ENCODE results near the gene ATF3. TPM values are rescaled to one million over a fixed set of nuclear protein-coding genes. Genes with fewer than 3 reads are reported as not detected.
"Not testable (repeated sequence)": the region's sequence is repeated elsewhere in the genome, so short reads cannot be mapped to it uniquely, and the experiment has no call there.

Gene ATF3
- polyA plus RNA-seq, 1 donor from 2014 or later: 7.2 TPM

DNA sequence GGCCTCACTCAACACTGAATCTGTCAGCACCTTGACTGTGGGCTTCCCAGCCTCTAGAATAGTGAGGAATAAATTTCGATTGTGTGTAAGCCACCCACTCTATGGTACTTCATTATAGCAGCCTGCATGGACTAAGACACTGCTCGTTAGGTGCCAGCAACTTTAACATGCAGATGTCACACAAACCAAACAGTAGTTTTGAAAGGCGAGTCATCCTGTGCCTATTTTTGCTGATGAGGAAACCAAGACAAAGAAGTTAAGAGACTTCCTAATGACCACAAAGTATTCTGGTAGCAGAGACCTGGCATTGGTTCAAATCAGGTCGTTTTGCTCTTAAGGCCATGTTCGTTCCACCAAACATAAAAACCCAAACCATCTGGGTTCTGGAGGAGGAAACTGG, 48.2 kb downstream of the ATF3 start:
- no peaks in the 10 kb centered on the region for H3K27me3 ChIP-seq (ENCODE audit: insufficient read depth, low read depth, low read length)
- TF ChIP-seq, protein P1, sequence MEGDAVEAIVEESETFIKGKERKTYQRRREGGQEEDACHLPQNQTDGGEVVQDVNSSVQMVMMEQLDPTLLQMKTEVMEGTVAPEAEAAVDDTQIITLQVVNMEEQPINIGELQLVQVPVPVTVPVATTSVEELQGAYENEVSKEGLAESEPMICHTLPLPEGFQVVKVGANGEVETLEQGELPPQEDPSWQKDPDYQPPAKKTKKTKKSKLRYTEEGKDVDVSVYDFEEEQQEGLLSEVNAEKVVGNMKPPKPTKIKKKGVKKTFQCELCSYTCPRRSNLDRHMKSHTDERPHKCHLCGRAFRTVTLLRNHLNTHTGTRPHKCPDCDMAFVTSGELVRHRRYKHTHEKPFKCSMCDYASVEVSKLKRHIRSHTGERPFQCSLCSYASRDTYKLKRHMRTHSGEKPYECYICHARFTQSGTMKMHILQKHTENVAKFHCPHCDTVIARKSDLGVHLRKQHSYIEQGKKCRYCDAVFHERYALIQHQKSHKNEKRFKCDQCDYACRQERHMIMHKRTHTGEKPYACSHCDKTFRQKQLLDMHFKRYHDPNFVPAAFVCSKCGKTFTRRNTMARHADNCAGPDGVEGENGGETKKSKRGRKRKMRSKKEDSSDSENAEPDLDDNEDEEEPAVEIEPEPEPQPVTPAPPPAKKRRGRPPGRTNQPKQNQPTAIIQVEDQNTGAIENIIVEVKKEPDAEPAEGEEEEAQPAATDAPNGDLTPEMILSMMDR (IDR thresholded peaks at IDR 0.05; ENCODE audit: poor library complexity, severe bottlenecking): no peak
- TF ChIP-seq POLR2AphosphoS5 (IDR thresholded peaks at IDR 0.05): no peak
- H3K9me2 ChIP-seq (ENCODE audit: insufficient read depth, low read length): no peaks in the 10 kb centered on the region
- H2AFZ ChIP-seq (ENCODE audit: low read depth, low read length): no peak overlapping the region
- H3K27ac ChIP-seq (ENCODE audit: low read length): no peak overlapping the region
- H3K36me3 ChIP-seq (ENCODE audit: insufficient read depth, low read length): no peaks in the 10 kb centered on the region
- H3F3A ChIP-seq (ENCODE audit: insufficient read depth, low read length, poor library complexity, severe bottlenecking): no peaks in the 10 kb centered on the region
- H4K20me1 ChIP-seq (ENCODE audit: insufficient read depth): no peaks in the 10 kb centered on the region
- H3K4me2 ChIP-seq (ENCODE audit: low read length): no peak overlapping the region
- no peaks in the 10 kb centered on the region for H3K79me2 ChIP-seq (replicated peaks; ENCODE audit: insufficient read depth, low read length)
- no peak overlapping the region for H3K4me3 ChIP-seq (ENCODE audit: low read length)
- no peaks in the 10 kb centered on the region for H3K9me3 ChIP-seq (ENCODE audit: low read length)
- H3K9ac ChIP-seq (ENCODE audit: low read length): no peak overlapping the region

DNA sequence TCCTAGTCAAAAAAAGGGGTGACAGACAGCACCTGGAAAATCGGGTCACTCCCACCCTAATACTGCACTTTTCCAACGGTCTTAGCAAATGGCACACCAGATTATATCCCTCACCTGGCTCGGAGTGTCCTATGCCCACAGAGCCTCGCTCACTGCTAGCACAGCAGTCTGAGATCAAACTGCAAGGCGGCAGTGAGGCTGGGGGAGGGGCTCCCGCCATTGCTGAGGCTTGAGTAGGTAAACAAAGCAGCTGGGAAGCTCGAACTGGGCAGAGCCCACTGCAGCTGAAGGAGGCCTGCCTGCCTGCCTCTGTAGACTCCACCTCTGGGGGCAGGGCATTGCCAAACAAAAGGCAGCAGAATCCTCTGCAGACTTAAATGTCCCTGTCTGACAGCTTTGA, 49.7 kb downstream of the ATF3 start:
- not testable (repeated sequence) for H4K20me1 ChIP-seq (ENCODE audit: insufficient read depth); H3K27me3 ChIP-seq (ENCODE audit: insufficient read depth, low read depth, low read length); H3K27ac ChIP-seq (ENCODE audit: low read length); H3F3A ChIP-seq (ENCODE audit: insufficient read depth, low read length, poor library complexity, severe bottlenecking); H3K36me3 ChIP-seq (ENCODE audit: insufficient read depth, low read length); H3K79me2 ChIP-seq (replicated peaks; ENCODE audit: insufficient read depth, low read length); H3K4me2 ChIP-seq (ENCODE audit: low read length); H3K4me3 ChIP-seq (ENCODE audit: low read length); H3K9me3 ChIP-seq (ENCODE audit: low read length); H2AFZ ChIP-seq (ENCODE audit: low read depth, low read length); H3K9me2 ChIP-seq (ENCODE audit: insufficient read depth, low read length); H3K9ac ChIP-seq (ENCODE audit: low read length)

DNA sequence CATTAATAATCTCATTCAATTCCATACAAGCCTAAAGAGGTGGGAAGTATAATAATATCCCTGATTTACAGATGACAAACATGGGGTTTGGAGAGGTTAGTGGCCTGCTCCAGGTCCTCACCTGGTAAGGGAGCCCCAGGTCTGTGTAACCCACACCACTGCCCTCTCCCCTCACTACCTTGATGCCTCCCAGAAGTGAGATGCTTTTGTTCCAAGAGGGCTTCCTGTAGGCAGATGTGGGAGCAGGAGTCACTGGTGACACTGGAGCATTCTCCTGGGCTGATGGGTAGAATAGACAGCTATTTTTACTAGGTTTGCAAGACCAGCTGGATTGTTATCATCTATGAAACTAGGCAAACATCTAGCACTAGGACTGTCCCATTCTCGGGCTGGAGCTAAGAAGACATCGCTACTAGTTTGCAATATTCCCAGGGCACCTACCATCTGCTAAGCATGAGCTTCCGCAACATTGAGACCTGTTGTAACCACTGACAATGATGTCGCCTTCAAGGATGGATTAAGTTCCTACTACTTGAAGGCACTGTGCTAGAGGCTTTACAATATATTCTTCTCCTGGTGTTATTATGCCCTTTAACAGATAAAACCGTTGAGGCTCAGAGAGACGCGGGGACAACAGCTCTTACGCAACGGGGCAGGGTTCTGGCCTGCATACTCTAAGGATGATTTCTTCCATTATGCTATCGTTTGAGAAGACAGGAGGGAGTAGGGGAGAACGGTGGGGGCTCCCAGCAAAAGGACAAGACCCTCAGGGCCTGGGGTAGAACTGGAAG, 56.0 kb downstream of the ATF3 start:
- Histone ChIP-seq H3K79me2 (replicated peaks; ENCODE audit: insufficient read depth, low read length) (no peaks in the 10 kb centered on the region), H3K27ac (ENCODE audit: low read length) (no peak overlapping the region), H3F3A (ENCODE audit: insufficient read depth, low read length, poor library complexity, severe bottlenecking) (no peaks in the 10 kb centered on the region), H3K9ac (ENCODE audit: low read length) (no peak overlapping the region), H4K20me1 (ENCODE audit: insufficient read depth) (no peaks in the 10 kb centered on the region), H3K4me3 (ENCODE audit: low read length) (no peak overlapping the region), H3K36me3 (ENCODE audit: insufficient read depth, low read length) (no peaks in the 10 kb centered on the region), H3K4me2 (ENCODE audit: low read length) (no peak overlapping the region), H3K9me3 (ENCODE audit: low read length) (no peaks in the 10 kb centered on the region), H3K9me2 (ENCODE audit: insufficient read depth, low read length) (no peaks in the 10 kb centered on the region), H3K27me3 (ENCODE audit: insufficient read depth, low read depth, low read length) (no peaks in the 10 kb centered on the region), H2AFZ (ENCODE audit: low read depth, low read length) (no peak overlapping the region)
- TF ChIP-seq MXI1 (conservative IDR thresholded peaks at IDR 0.05; ENCODE audit: poor library complexity, severe bottlenecking): no peak
- TF ChIP-seq RAD21 (conservative IDR thresholded peaks at IDR 0.05): no peak
- no peak for TF ChIP-seq REST (IDR thresholded peaks at IDR 0.05; ENCODE audit: borderline replicate concordance)
- no peak for TF ChIP-seq EZH2 (IDR thresholded peaks at IDR 0.05; ENCODE audit: borderline replicate concordance, insufficient read depth, low read length, poor library complexity, severe bottlenecking)
- no peak for TF ChIP-seq SMC3 (conservative IDR thresholded peaks at IDR 0.05; ENCODE audit: poor library complexity)
- TF ChIP-seq EP300 (conservative IDR thresholded peaks at IDR 0.05; ENCODE audit: poor library complexity, severe bottlenecking): no peak
- TF ChIP-seq TAF1 (IDR thresholded peaks at IDR 0.05; ENCODE audit: low read depth): no peak
- TF ChIP-seq, protein P1 (IDR thresholded peaks at IDR 0.05; ENCODE audit: poor library complexity, severe bottlenecking): no peak
- TF ChIP-seq POLR2AphosphoS5 (IDR thresholded peaks at IDR 0.05): no peak
